SU-DHL-6 (cell line): ENCODE results near the gene ELMO1.

ENCODE experiments used
- H2AFZ ChIP-seq: fragments of 200-600 bp; sonication (generic); 2 replicates; pipeline ENCODE4 v1.6.1; 2014; ENCODE audit warnings: low read depth, mild to moderate bottlenecking, moderate library complexity, mixed read lengths, antibody characterized with exemption, low read length; ENCODE audit not compliant: severe bottlenecking
- H3F3A ChIP-seq: fragments of 200-600 bp; shearing (Covaris generic); 2 replicates; pipeline ENCODE4 v1.6.0; 2016; ENCODE audit warnings: antibody characterized with exemption, mild to moderate bottlenecking; ENCODE audit not compliant: insufficient read depth
- H3K27ac ChIP-seq: fragments of 200-600 bp; sonication (generic); 2 replicates; pipeline ENCODE4 v1.5.1; 2016; ENCODE audit warnings: low read depth, mild to moderate bottlenecking, low read length, moderate library complexity, mixed read lengths
- H3K27me3 ChIP-seq: fragments of 200-600 bp; sonication (generic), shearing (Covaris generic); 2 replicates; pipeline ENCODE4 v1.6.0; 2014; ENCODE audit warnings: mild to moderate bottlenecking, low read length
- H3K36me3 ChIP-seq: fragments of 200-600 bp; sonication (generic); 2 replicates; pipeline ENCODE4 v1.6.1; 2014; ENCODE audit warnings: mild to moderate bottlenecking, low read length, mixed read lengths
- H3K4me2 ChIP-seq: fragments of 300-600, 200-600 bp; shearing (Covaris generic), sonication (generic); 2 replicates; pipeline ENCODE4 v1.6.0; 2014; ENCODE audit warnings: low read length, low read depth, mild to moderate bottlenecking; ENCODE audit not compliant: poor library complexity, severe bottlenecking
- H3K4me3 ChIP-seq: fragments of 200-600 bp; sonication (generic); 2 replicates; pipeline ENCODE4 v1.5.1; 2014; ENCODE audit warnings: antibody characterized with exemption, low read length, mild to moderate bottlenecking, mixed read lengths; ENCODE audit not compliant: insufficient read depth, poor library complexity, severe bottlenecking
- H3K79me2 ChIP-seq: fragments of 200-600 bp; sonication (generic); 2 replicates; pipeline ENCODE4 v1.6.1; 2014; ENCODE audit warnings: mild to moderate bottlenecking, low read length, moderate library complexity; ENCODE audit not compliant: insufficient read depth
- H3K9ac ChIP-seq: fragments of 200-600 bp; sonication (generic); 2 replicates; pipeline ENCODE4 v1.7.0; 2014; ENCODE audit warnings: mild to moderate bottlenecking, low read length
- H3K9me2 ChIP-seq: fragments of 200-600 bp; sonication (generic); replicated peaks from 2 replicates; pipeline ENCODE4 v1.6.1; 2014; ENCODE audit warnings: low read length; ENCODE audit not compliant: insufficient read depth
- H3K9me3 ChIP-seq: fragments of 200-600 bp; sonication (generic); 2 replicates; pipeline ENCODE4 v1.6.1; 2014; ENCODE audit warnings: low read length, mixed read lengths; ENCODE audit not compliant: insufficient read depth
- H4K20me1 ChIP-seq: fragments of 200-600 bp; sonication (generic); 2 replicates; pipeline ENCODE4 v1.6.1; 2014; ENCODE audit warnings: low read depth, mild to moderate bottlenecking, antibody characterized with exemption, low read length, moderate library complexity, mixed read lengths
- EZH2phosphoT487 ChIP-seq: fragments of 200-600 bp; sonication (generic), shearing (Covaris generic); conservative IDR thresholded peaks from 2 replicates; pipeline ENCODE4 v1.6.1; 2018; ENCODE audit warnings: mild to moderate bottlenecking, antibody characterized with exemption, low read length, moderate library complexity, mixed read lengths
- TF ChIP-seq, protein P1 (sequence below): fragments of 200-600 bp; sonication (generic); IDR thresholded peaks from one replicate; pipeline ENCODE4 v1.5.1; 2017; ENCODE audit warnings: antibody characterized with exemption, mild to moderate bottlenecking, low read length, moderate library complexity; ENCODE audit not compliant: insufficient read depth, poor library complexity, severe bottlenecking

The ELMO1 gene

DNA sequence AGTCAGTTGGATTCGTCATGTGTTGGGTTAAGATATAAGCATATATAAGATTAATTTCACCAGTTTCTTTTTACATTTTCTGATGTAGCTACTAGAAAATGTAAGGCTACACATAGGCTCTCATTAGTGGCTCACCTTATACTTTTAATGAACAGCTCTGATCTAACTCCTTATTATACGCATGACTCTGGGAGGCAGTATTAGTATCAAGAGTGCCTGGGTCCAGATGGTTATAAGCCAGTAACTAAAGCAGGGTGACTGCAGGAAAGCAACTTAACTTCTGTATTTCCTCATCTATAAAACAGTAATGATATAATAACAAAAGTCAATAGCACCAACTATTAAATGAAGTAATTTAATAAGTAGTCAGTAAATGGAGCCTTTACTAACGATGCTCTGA is 1.4 kb upstream of the ELMO1 start:
- no peaks in the 10 kb centered on the region for H3K36me3 ChIP-seq
- peaks cover 6% of the 10 kb centered on the region; the same call in 1 of the 2 replicates for H3F3A ChIP-seq
- no peak overlapping the region for H3K4me2 ChIP-seq
- no peaks in the 10 kb centered on the region for H3K9me3 ChIP-seq
- H3K79me2 ChIP-seq = no peaks in the 10 kb centered on the region
- peak overlapping the region; percentile 70 for H2AFZ ChIP-seq
- no peaks in the 10 kb centered on the region for H3K27me3 ChIP-seq
- no peaks in the 10 kb centered on the region for H4K20me1 ChIP-seq
- no peak overlapping the region for H3K4me3 ChIP-seq
- no peaks in the 10 kb centered on the region for H3K9me2 ChIP-seq
- TF ChIP-seq, protein P1, sequence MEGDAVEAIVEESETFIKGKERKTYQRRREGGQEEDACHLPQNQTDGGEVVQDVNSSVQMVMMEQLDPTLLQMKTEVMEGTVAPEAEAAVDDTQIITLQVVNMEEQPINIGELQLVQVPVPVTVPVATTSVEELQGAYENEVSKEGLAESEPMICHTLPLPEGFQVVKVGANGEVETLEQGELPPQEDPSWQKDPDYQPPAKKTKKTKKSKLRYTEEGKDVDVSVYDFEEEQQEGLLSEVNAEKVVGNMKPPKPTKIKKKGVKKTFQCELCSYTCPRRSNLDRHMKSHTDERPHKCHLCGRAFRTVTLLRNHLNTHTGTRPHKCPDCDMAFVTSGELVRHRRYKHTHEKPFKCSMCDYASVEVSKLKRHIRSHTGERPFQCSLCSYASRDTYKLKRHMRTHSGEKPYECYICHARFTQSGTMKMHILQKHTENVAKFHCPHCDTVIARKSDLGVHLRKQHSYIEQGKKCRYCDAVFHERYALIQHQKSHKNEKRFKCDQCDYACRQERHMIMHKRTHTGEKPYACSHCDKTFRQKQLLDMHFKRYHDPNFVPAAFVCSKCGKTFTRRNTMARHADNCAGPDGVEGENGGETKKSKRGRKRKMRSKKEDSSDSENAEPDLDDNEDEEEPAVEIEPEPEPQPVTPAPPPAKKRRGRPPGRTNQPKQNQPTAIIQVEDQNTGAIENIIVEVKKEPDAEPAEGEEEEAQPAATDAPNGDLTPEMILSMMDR = no peak
- TF ChIP-seq EZH2phosphoT487 = no peak
- no peak overlapping the region for H3K9ac ChIP-seq
- H3K27ac ChIP-seq = no peak overlapping the region

DNA sequence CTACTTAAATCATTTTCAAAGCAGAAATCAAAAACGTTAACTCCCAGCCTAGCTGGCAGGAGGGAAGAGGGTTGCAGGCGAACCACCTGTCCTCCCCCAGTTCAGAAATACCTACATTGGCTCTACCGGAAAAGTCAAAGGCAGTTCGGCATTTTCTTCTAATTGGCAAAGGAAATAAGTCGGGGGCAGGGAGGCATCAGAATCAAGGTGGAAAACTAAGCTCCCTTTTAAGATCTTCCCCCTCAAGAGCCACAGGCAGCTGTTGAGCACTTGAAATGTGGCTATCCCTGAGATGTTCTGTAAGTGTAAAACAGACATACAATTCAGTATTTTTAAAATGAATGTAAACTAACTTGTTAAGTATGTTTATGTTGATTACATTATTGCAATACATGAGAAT is 957 bp upstream of the ELMO1 start:
- Histone ChIP-seq H3K4me2 (peak overlapping the region; percentile 78), H3K9me3 (no peaks in the 10 kb centered on the region), H3K27ac (no peak overlapping the region), H3K36me3 (no peaks in the 10 kb centered on the region), H4K20me1 (no peaks in the 10 kb centered on the region), H3K9ac (peak overlapping the region; percentile 61; the same call in 1 of the 2 replicates), H3K4me3 (peak overlapping the region; percentile 65), H3K79me2 (no peaks in the 10 kb centered on the region), H3F3A (peaks cover 6% of the 10 kb centered on the region; the same call in 1 of the 2 replicates), H3K27me3 (no peaks in the 10 kb centered on the region), H3K9me2 (no peaks in the 10 kb centered on the region), H2AFZ (peak overlapping the region; percentile 70)
- no peak for TF ChIP-seq EZH2phosphoT487
- TF ChIP-seq, protein P1 = no peak

DNA sequence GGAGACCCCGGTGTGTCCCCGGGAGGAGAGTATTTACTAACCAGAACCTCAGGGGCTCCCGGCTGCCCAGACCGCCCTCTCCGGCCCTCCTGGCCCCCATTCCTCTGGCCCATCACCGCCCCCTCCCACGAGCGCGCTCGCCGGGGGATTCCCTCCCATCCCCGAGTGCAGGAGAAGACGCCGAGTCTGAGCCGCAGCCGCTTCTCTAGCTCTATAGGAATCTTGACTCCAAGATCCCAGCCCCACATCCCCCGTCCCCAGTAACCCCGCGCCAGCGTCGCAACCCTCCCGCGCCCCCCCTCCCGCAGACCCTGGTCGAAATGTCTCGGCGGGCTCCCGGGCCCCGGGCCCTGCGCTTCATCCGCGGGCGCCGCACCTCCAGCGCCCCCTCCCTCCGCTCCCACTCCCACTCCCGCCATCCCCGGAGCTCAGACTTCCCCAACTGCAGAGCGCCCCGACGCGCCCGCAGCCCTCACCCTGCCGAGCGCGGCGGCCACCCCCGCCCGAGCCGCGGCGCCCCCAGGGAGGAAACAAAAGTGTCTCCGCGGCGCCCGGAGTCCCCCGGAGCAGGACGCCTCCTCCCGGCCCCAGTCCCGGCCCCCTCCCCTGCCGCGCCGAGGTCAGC is 541 bp downstream of the ELMO1 start:
- no peaks in the 10 kb centered on the region for H3K27me3 ChIP-seq
- H3K4me2 ChIP-seq = peak overlapping the region; percentile 78
- no peaks in the 10 kb centered on the region for H4K20me1 ChIP-seq
- TF ChIP-seq EZH2phosphoT487 = no peak
- TF ChIP-seq, protein P1 = no peak
- H2AFZ ChIP-seq = peak overlapping the region; percentile 70
- peak overlapping the region; percentile 65 for H3K4me3 ChIP-seq
- H3K9me2 ChIP-seq = no peaks in the 10 kb centered on the region
- H3K36me3 ChIP-seq = no peaks in the 10 kb centered on the region
- no peaks in the 10 kb centered on the region for H3K9me3 ChIP-seq
- H3K79me2 ChIP-seq = no peaks in the 10 kb centered on the region
- peak overlapping the region; percentile 13; the same call in 1 of the 2 replicates for H3K27ac ChIP-seq
- peaks cover 6% of the 10 kb centered on the region; the same call in 1 of the 2 replicates for H3F3A ChIP-seq
- H3K9ac ChIP-seq = peak overlapping the region; percentile 61
